NCI-H187 (cell line): ENCODE data around the gene ANKRD33B.

Source experiments
- DNase-seq, 2 experiments: peaks; one replicate each; lab custom pipeline; 2025; lab: John Stamatoyannopoulos, UW

The ANKRD33B gene

GRCh38 chr5:10701567-10702039, 137.7 kb downstream of the ANKRD33B start:
- DNase-seq: no peak

- no peak for DNase-seq
Measured at GRCh38 chr5:10702040-10702629, 138.3 kb downstream of the ANKRD33B start.

- DNase-seq: no peak
Measured at GRCh38 chr5:10702911-10703491, 139.1 kb downstream of the ANKRD33B start.

- no peak for DNase-seq
Measured at GRCh38 chr5:10703676-10704075, 139.8 kb downstream of the ANKRD33B start.

- no peak for DNase-seq
Measured at GRCh38 chr5:10704949-10705621, 141.2 kb downstream of the ANKRD33B start.

GRCh38 chr5:10705747-10706146, 141.9 kb downstream of the ANKRD33B start:
- DNase-seq: no peak

- no peak for DNase-seq
Measured at GRCh38 chr5:10706326-10706725, 142.5 kb downstream of the ANKRD33B start.
